Mammary epithelial cell (primary cell): ENCODE measurements around the gene GDPD5.

ENCODE experiments used
- CTCF ChIP-seq, 2 donors: IDR thresholded peaks in 1 of 2; conservative IDR thresholded peaks in 1 of 2; 2 replicates each; pipeline ENCODE4 v1.5.1; 2011 to 2012; ENCODE audit warnings: inconsistent platforms in 2 of 2, low read length in 2 of 2, mild to moderate bottlenecking in 2 of 2, control low read depth in 1 of 2, low read depth in 1 of 2; ENCODE audit not compliant: insufficient read depth in 1 of 2; ENCODE audit errors: extremely low read depth in 1 of 2
- EZH2 ChIP-seq: IDR thresholded peaks from 2 replicates; pipeline ENCODE4 v1.6.1; 2012; ENCODE audit warnings: low read length, inconsistent platforms, borderline replicate concordance

- TF ChIP-seq CTCF (conservative IDR thresholded peaks at IDR 0.05 in 1 of 2, IDR thresholded peaks at IDR 0.05 in 1 of 2; ENCODE audit: extremely low read depth in 1 of 2, insufficient read depth in 1 of 2, low read depth in 1 of 2, low read length in 2 of 2), result no peak
- no peak for TF ChIP-seq EZH2
These were observed 2.4 kb upstream of the GDPD5 start for GRCh38 chr11:75527938-75528735.
